IMR-90 (cell line): Measurements from ENCODE around the gene TGFBRAP1.

Experiments
- CEBPB ChIP-seq: IDR thresholded peaks from 2 replicates; pipeline ENCODE4 v1.6.1; 2012; ENCODE audit warnings: low read depth, low read length, improper control_type of control experiment
- FOS ChIP-seq: fragments of 150-350 bp; IDR thresholded peaks from 2 replicates; pipeline ENCODE4 v1.6.1; 2016; ENCODE audit warnings: low read depth, low read length
- MAFK ChIP-seq: IDR thresholded peaks from 2 replicates; pipeline ENCODE4 v1.6.1; 2012; ENCODE audit warnings: low read depth, low read length, improper control_type of control experiment
- NFE2L2 ChIP-seq: fragments of 150-350 bp; IDR thresholded peaks from 2 replicates; pipeline ENCODE4 v1.6.1; 2016; ENCODE audit warnings: low read depth, mild to moderate bottlenecking, low read length
- POLR2A ChIP-seq: IDR thresholded peaks from 2 replicates; pipeline ENCODE4 v1.6.1; 2012; ENCODE audit warnings: mild to moderate bottlenecking, low read depth, low read length
- SMC3 ChIP-seq: fragments of 150-350 bp; IDR thresholded peaks from 2 replicates; pipeline ENCODE4 v1.6.1; 2016; ENCODE audit warnings: low read depth, mild to moderate bottlenecking, antibody characterized with exemption, low read length, moderate library complexity
- TF ChIP-seq, protein P1 (sequence below): conservative IDR thresholded peaks from 2 replicates; pipeline ENCODE4 v1.5.1; 2012; ENCODE audit warnings: mild to moderate bottlenecking, low read depth, low read length, improper control_type of control experiment

DNA sequence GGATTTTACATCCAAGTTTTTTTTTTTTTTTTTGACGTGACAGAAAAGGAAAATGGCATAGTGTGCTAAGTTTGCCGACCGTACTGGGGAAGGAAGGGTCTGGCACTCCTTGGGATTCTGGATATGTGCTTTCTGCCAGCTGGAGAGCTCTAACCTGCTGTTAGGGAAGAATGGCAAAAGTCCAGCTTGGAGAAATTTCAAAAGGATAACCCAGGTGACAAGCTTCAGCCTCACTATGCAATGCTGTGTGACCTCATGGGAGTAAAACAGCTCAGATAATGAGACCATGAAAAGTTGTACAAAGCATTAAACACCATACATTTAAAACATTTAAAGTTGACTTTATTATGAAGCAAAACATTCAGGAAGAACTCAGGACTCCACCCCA is 98.3 kb downstream of the TGFBRAP1 start:
- no peak for TF ChIP-seq CEBPB
- TF ChIP-seq, protein P1, sequence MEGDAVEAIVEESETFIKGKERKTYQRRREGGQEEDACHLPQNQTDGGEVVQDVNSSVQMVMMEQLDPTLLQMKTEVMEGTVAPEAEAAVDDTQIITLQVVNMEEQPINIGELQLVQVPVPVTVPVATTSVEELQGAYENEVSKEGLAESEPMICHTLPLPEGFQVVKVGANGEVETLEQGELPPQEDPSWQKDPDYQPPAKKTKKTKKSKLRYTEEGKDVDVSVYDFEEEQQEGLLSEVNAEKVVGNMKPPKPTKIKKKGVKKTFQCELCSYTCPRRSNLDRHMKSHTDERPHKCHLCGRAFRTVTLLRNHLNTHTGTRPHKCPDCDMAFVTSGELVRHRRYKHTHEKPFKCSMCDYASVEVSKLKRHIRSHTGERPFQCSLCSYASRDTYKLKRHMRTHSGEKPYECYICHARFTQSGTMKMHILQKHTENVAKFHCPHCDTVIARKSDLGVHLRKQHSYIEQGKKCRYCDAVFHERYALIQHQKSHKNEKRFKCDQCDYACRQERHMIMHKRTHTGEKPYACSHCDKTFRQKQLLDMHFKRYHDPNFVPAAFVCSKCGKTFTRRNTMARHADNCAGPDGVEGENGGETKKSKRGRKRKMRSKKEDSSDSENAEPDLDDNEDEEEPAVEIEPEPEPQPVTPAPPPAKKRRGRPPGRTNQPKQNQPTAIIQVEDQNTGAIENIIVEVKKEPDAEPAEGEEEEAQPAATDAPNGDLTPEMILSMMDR: no peak
- TF ChIP-seq FOS: no peak
- TF ChIP-seq POLR2A: no peak
- TF ChIP-seq SMC3: no peak
- TF ChIP-seq MAFK: no peak
- no peak for TF ChIP-seq NFE2L2
